ENCODE results near the gene SLC26A9.
"Not testable (repeated sequence)": the region's sequence is repeated elsewhere in the genome, so short reads cannot be mapped to it uniquely, and the experiment has no call there.

- not testable (repeated sequence) for TF ChIP-seq CTCF (IDR thresholded peaks at IDR 0.05); POLR2AphosphoS5 (IDR thresholded peaks at IDR 0.05; ENCODE audit: low read depth, low read length); SIN3A (IDR thresholded peaks at IDR 0.05; ENCODE audit: borderline replicate concordance, insufficient read depth, low read depth, low read length); TCF7L2 (IDR thresholded peaks at IDR 0.05; ENCODE audit: low read depth, low read length)
Observed at GRCh38 chr1:205905095-205905494, 38.2 kb downstream of the SLC26A9 start.
